ENCODE data around the gene CAMSAP3.

GRCh38 chr19:7589822-7590221 lies 5.8 kb upstream of the CAMSAP3 start:
- TF ChIP-seq CTCF (IDR thresholded peaks at IDR 0.05) (no peak), POLR2AphosphoS5 (IDR thresholded peaks at IDR 0.05) (no peak)

Measured in esophagus muscularis mucosa (tissue), 3 donors.